H1 (cell line): Measurements from ENCODE around the gene PRKRIP1. TPM values are rescaled to one million over a fixed set of nuclear protein-coding genes. Genes with fewer than 3 reads are reported as not detected.

Source experiments
- CTCF ChIA-PET: fragments of 300-600 bp; sonication (Branson Sonifier 250); formaldehyde crosslinking; loops from one replicate; lab custom pipeline; 2021; ENCODE audit not compliant: partially characterized antibody; lab: Charles Lee
- POLR2A ChIA-PET: fragments of 300-600 bp; sonication (Branson Sonifier 250); formaldehyde crosslinking; loops from one replicate; lab custom pipeline; 2021; ENCODE audit warnings: inconsistent platforms; ENCODE audit not compliant: partially characterized antibody; lab: Charles Lee
- DNase-seq, 2 experiments: peaks; one replicate each; pipeline versions ENCODE4 v3.0.0 to v3.0.0-alpha.2; 2010 to 2022; ENCODE audit warnings: low spot score in 2 of 2, low read depth in 1 of 2, mixed read lengths in 1 of 2
- FAIRE-seq: peaks from 2 replicates; lab custom pipeline; 2011; peaks lifted over from hg19 to GRCh38; lab: Jason Lieb, UNC
- H2AFZ ChIP-seq: 2 replicates; pipeline ENCODE4 v1.8.1; 2012; ENCODE audit warnings: low read length, inconsistent platforms
- H2AK5ac ChIP-seq: 2 replicates; pipeline ENCODE4 v1.6.1; 2013; ENCODE audit warnings: low read depth, low read length
- H2BK120ac ChIP-seq: replicated peaks from 2 replicates; pipeline ENCODE3; 2013; ENCODE audit warnings: low read depth, low read length, inconsistent platforms
- H2BK12ac ChIP-seq: 2 replicates; pipeline ENCODE4 v1.6.1; 2013; ENCODE audit warnings: low read depth, low read length
- H2BK15ac ChIP-seq: 2 replicates; pipeline ENCODE4 v1.6.1; 2013; ENCODE audit warnings: low read length
- H2BK20ac ChIP-seq: 2 replicates; pipeline ENCODE4 v1.6.1; 2013; ENCODE audit warnings: low read length
- H2BK5ac ChIP-seq: 2 replicates; pipeline ENCODE4 v1.6.1; 2013; ENCODE audit warnings: low read depth, low read length
- H3K14ac ChIP-seq: 2 replicates; pipeline ENCODE4 v1.6.1; 2013; ENCODE audit warnings: inconsistent platforms; ENCODE audit not compliant: insufficient read length
- H3K18ac ChIP-seq: 2 replicates; pipeline ENCODE4 v1.6.1; 2013; ENCODE audit warnings: low read length; ENCODE audit errors: extremely low read depth
- H3K23ac ChIP-seq: 2 replicates; pipeline ENCODE4 v1.6.1; 2013; ENCODE audit warnings: inconsistent platforms; ENCODE audit not compliant: insufficient read length
- H3K23me2 ChIP-seq: 2 replicates; pipeline ENCODE4 v1.6.1; 2013; ENCODE audit warnings: low read depth, low read length
- H3K27ac ChIP-seq: 2 replicates; pipeline ENCODE4 v1.6.1; 2011; ENCODE audit warnings: low read depth, low read length, inconsistent platforms
- H3K27me3 ChIP-seq, 4 experiments: replicated peaks in 1 of 4; 1 replicate in 1 of 4; 2 replicates in 3 of 4; pipeline versions ENCODE4 v1.6.1 to v1.8.1; 2011 to 2013; ENCODE audit warnings: low read length in 3 of 4, mild to moderate bottlenecking in 3 of 4, inconsistent platforms in 2 of 4, mixed read lengths in 2 of 4, moderate library complexity in 1 of 4; ENCODE audit not compliant: control insufficient read depth in 3 of 4, insufficient read depth in 3 of 4; ENCODE audit errors: extremely low read depth in 1 of 4
- H3K36me3 ChIP-seq, 4 experiments: 2 replicates each; pipeline versions ENCODE4 v1.6.1 to v1.8.1; 2011 to 2013; ENCODE audit warnings: mild to moderate bottlenecking in 4 of 4, low read length in 3 of 4, moderate library complexity in 2 of 4, control low read depth in 1 of 4, inconsistent platforms in 1 of 4; ENCODE audit not compliant: insufficient read depth in 4 of 4, control insufficient read depth in 2 of 4
- H3K4ac ChIP-seq: replicated peaks from 2 replicates; pipeline ENCODE3; 2013; ENCODE audit warnings: low read length, low read depth, mixed read lengths, inconsistent platforms; ENCODE audit not compliant: insufficient read length
- H3K4me1 ChIP-seq, 4 experiments: replicated peaks in 1 of 4; 1 replicate in 1 of 4; 2 replicates in 3 of 4; pipeline versions ENCODE4 v1.6.1 to v1.8.1; 2011 to 2013; ENCODE audit warnings: low read length in 3 of 4, inconsistent platforms in 2 of 4, mixed read lengths in 1 of 4; ENCODE audit not compliant: insufficient read depth in 4 of 4, control insufficient read depth in 3 of 4
- H3K4me2 ChIP-seq, 2 experiments: 2 replicates each; pipeline versions ENCODE4 v1.6.1 to v1.8.1; 2011 to 2013; ENCODE audit warnings: low read depth in 2 of 2, low read length in 2 of 2, control low read depth in 1 of 2, inconsistent platforms in 1 of 2, mild to moderate bottlenecking in 1 of 2; ENCODE audit not compliant: insufficient read depth in 1 of 2
- H3K4me3 ChIP-seq, 4 experiments: fragments of 200-600, 300-600 bp in 1 of 4; sonication (generic), shearing (Covaris generic), sonication (Bioruptor Twin) in 1 of 4; 2 replicates each; pipeline versions ENCODE4 v1.5.1 to v1.8.1; 2011 to 2016; ENCODE audit warnings: low read length in 4 of 4, low read depth in 3 of 4, control low read depth in 2 of 4, inconsistent platforms in 2 of 4, mild to moderate bottlenecking in 2 of 4, mixed read lengths in 1 of 4, moderate library complexity in 1 of 4; ENCODE audit not compliant: insufficient read depth in 2 of 4; ENCODE audit errors: extremely low read depth in 1 of 4
- H3K56ac ChIP-seq: replicated peaks from 2 replicates; pipeline ENCODE3; 2013; ENCODE audit warnings: low read depth, mild to moderate bottlenecking, mixed read lengths, low read length, inconsistent platforms; ENCODE audit not compliant: insufficient read length
- H3K79me1 ChIP-seq: 2 replicates; pipeline ENCODE4 v1.6.1; 2013; ENCODE audit warnings: low read depth, low read length, control low read depth
- H3K79me2 ChIP-seq, 2 experiments: 2 replicates each; pipeline versions ENCODE4 v1.6.1 to v1.8.1; 2012 to 2013; ENCODE audit warnings: low read length in 2 of 2, mild to moderate bottlenecking in 2 of 2, inconsistent platforms in 1 of 2; ENCODE audit not compliant: insufficient read depth in 2 of 2, control insufficient read depth in 1 of 2
- H3K9ac ChIP-seq, 4 experiments: replicated peaks in 1 of 4; 1 replicate in 1 of 4; 2 replicates in 3 of 4; pipeline versions ENCODE4 v1.6.1 to v1.8.1; 2011 to 2013; ENCODE audit warnings: low read depth in 3 of 4, low read length in 3 of 4, control low read depth in 2 of 4, mild to moderate bottlenecking in 2 of 4, moderate library complexity in 2 of 4, inconsistent platforms in 1 of 4; ENCODE audit errors: extremely low read depth in 1 of 4
- H3K9me3 ChIP-seq, 2 experiments: 2 replicates each; pipeline versions ENCODE4 v1.6.1 to v1.8.1; 2012 to 2013; ENCODE audit warnings: mild to moderate bottlenecking in 2 of 2, moderate library complexity in 2 of 2, control low read depth in 1 of 2, inconsistent platforms in 1 of 2, low read depth in 1 of 2, low read length in 1 of 2, mixed read lengths in 1 of 2; ENCODE audit not compliant: insufficient read depth in 2 of 2
- H4K20me1 ChIP-seq, 2 experiments: replicated peaks in 1 of 2; 2 replicates each; pipeline versions ENCODE3 to v1.8.1; 2011 to 2013; ENCODE audit warnings: inconsistent platforms in 2 of 2, low read length in 2 of 2, mild to moderate bottlenecking in 1 of 2; ENCODE audit not compliant: insufficient read depth in 2 of 2, control insufficient read depth in 1 of 2
- H4K5ac ChIP-seq: 2 replicates; pipeline ENCODE4 v1.6.1; 2013; ENCODE audit warnings: low read length, low read depth, mixed read lengths, inconsistent platforms; ENCODE audit not compliant: insufficient read length
- H4K8ac ChIP-seq: 2 replicates; pipeline ENCODE4 v1.8.0; 2013; ENCODE audit warnings: mild to moderate bottlenecking, moderate library complexity, low read length, inconsistent platforms; ENCODE audit not compliant: insufficient read depth; ENCODE audit errors: extremely low read depth
- H4K91ac ChIP-seq: replicated peaks from 2 replicates; pipeline ENCODE3; 2013; ENCODE audit warnings: low read length, mixed read lengths, inconsistent platforms; ENCODE audit not compliant: insufficient read length
- CTBP2 ChIP-seq: IDR thresholded peaks from 2 replicates; pipeline ENCODE4 v1.7.0; 2011; ENCODE audit warnings: borderline replicate concordance, mild to moderate bottlenecking, moderate library complexity, mixed read lengths, low read length; ENCODE audit not compliant: insufficient read depth, insufficient read length
- WGBS, 2 experiments: shearing (Covaris generic) in 1 of 2; methylation state at CpG; one replicate each; pipeline versions ENCODE4 v1.1.6 to v1.1.7; 2013 to 2015; ENCODE audit warnings: low lambda C conversion rate in 2 of 2, mixed read lengths in 2 of 2, inconsistent platforms in 1 of 2, low coverage in 1 of 2, missing lambda C conversion rate in 1 of 2; ENCODE audit not compliant: insufficient replicate concordance in 2 of 2, insufficient coverage in 1 of 2, insufficient read length in 1 of 2; ENCODE audit errors: extremely low coverage in 1 of 2, missing lambda C conversion rate in 1 of 2; 5-methylcytosine and 5-hydroxymethylcytosine counted together
- polyA plus RNA-seq, 7 experiments: library from polyadenylated mRNA; depleted of rRNA in 3 of 7; stranded (reverse) in 5 of 7; unstranded in 2 of 7; fragments of >200 nt in 5 of 7; fragments of 200-250 nt in 2 of 7; gene quantifications; 1 replicate in 5 of 7; 2 replicates in 1 of 7; 4 replicates in 1 of 7; pipeline versions ENCODE4 v1.2.1 to v1.2.3, GENCODE V29; 2011 to 2013; ENCODE audit warnings: missing spikeins in 2 of 7, mixed read lengths in 2 of 7
- total RNA-seq: library from RNA; stranded (reverse); fragmentation: NEBNext Ultra II Directional; extraction: Animal tissue kit (Norgen Biotek cat#: 25700); gene quantifications from 2 replicates; pipeline ENCODE4 v1.2.1, GENCODE V29; 2021

PRKRIP1 gene
- total and polyA plus RNA-seq, 2 of the 8 experiments (the other 6 are each of a cell fraction or from before 2014, with no cell fraction given), result 11.1 to 22.0 TPM

GRCh38 chr7:102418592-102418991 is 22.4 kb downstream of the PRKRIP1 start:
- H3K27ac ChIP-seq, result no peak overlapping the region
- H3K79me2 ChIP-seq, result no peaks in the 10 kb centered on the region
- no peaks in the 10 kb centered on the region for H3K27me3 ChIP-seq
- peaks cover 3 to 19% (median 7%) of the 10 kb centered on the region in 4 experiments; a peak in 6 of 8 replicates for H3K36me3 ChIP-seq
- H3K79me1 ChIP-seq, result no peaks in the 10 kb centered on the region; the same call in 1 of the 2 replicates
- no peak overlapping the region for H3K23ac ChIP-seq
- H4K20me1 ChIP-seq, result peaks cover 0 to 11% of the 10 kb centered on the region in 2 experiments
- H2AFZ ChIP-seq, result no peak overlapping the region
- no peak overlapping the region for H4K5ac ChIP-seq
- H2BK120ac ChIP-seq, result no peak overlapping the region
- H3K4me2 ChIP-seq, result no peak overlapping the region
- no peak overlapping the region for H3K4ac ChIP-seq
- CTCF ChIA-PET, result interaction anchor here (0.5 to 4.2 kb wide), 5 partner anchors 9 to 1830 kb away, joined by 3 to 16 read pairs (median 3); no protein-coding TSS in a partner anchor
- H2BK15ac ChIP-seq, result no peak overlapping the region
- no peak overlapping the region for H3K18ac ChIP-seq
- H3K9me3 ChIP-seq, result no peaks in the 10 kb centered on the region
- H4K8ac ChIP-seq, result no peak overlapping the region
- FAIRE-seq, result no peak
- H4K91ac ChIP-seq, result no peak overlapping the region
- DNase-seq, result no peak
- H3K23me2 ChIP-seq, result no peaks in the 10 kb centered on the region
- no peak overlapping the region for H2BK20ac ChIP-seq
- WGBS, 2 experiments, result 96% methylated on average over 5 of the region's 5 CpGs; no CpG with 5 or more reads in 1 of the 2 experiments
- H3K56ac ChIP-seq, result no peak overlapping the region
- no peaks in the 10 kb centered on the region for H3K4me1 ChIP-seq
- POLR2A ChIA-PET, result no interaction called here
- no peak for TF ChIP-seq CTBP2
- TF ChIP-seq, all 59 proteins: peak for 0
- Histone ChIP-seq H3K4me3 (no peak overlapping the region), H3K14ac (no peak overlapping the region), H2AK5ac (no peak overlapping the region), H2BK5ac (no peak overlapping the region), H2BK12ac (no peak overlapping the region), H3K9ac (no peak overlapping the region)
